ENCODE measurements around the gene TMCO4. TPM values are rescaled to one million over a fixed set of nuclear protein-coding genes. Genes with fewer than 3 reads are reported as not detected.

TMCO4 gene
- total and polyA plus RNA-seq, 12 donors = 23.2 to 55.0 (median 38.1) TPM

GRCh38 chr1:19658186-19658585 lies 141.5 kb downstream of the TMCO4 start:
- Histone ChIP-seq H3K4me3 (no peak overlapping the region), H3K36me3 (replicated peaks in 1 of 2) (no peaks in the 10 kb centered on the region), H3K9me3 (replicated peaks in 1 of 3) (no peaks in the 10 kb centered on the region), H3K27ac (no peak overlapping the region), H3K27me3 (no peaks in the 10 kb centered on the region), H3K4me1 (replicated peaks in 1 of 2) (peaks cover 0 to 5% of the 10 kb centered on the region in 2 donors)
- no peak for DNase-seq
- TF ChIP-seq, protein P1, sequence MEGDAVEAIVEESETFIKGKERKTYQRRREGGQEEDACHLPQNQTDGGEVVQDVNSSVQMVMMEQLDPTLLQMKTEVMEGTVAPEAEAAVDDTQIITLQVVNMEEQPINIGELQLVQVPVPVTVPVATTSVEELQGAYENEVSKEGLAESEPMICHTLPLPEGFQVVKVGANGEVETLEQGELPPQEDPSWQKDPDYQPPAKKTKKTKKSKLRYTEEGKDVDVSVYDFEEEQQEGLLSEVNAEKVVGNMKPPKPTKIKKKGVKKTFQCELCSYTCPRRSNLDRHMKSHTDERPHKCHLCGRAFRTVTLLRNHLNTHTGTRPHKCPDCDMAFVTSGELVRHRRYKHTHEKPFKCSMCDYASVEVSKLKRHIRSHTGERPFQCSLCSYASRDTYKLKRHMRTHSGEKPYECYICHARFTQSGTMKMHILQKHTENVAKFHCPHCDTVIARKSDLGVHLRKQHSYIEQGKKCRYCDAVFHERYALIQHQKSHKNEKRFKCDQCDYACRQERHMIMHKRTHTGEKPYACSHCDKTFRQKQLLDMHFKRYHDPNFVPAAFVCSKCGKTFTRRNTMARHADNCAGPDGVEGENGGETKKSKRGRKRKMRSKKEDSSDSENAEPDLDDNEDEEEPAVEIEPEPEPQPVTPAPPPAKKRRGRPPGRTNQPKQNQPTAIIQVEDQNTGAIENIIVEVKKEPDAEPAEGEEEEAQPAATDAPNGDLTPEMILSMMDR (IDR thresholded peaks at IDR 0.05) = no peak
- TF ChIP-seq POLR2A (IDR thresholded peaks at IDR 0.05) = no peak
- intact Hi-C loops (cut with DNase I) = loop anchor here (10.0 kb wide), 3 partner anchors 143 to 393 kb away; partner anchors contain the start of gene CAPZB (in 1 of the 2)
- 87 to 89% (median 88%) methylated on average over 7 to 13 of the region's 13 CpGs for WGBS, 4 donors

- DNase-seq = no peak
- H3K27me3 ChIP-seq = no peaks in the 10 kb centered on the region
- H3K4me1 ChIP-seq (replicated peaks in 1 of 2) = peaks cover 0 to 5% of the 10 kb centered on the region in 2 donors
- no peak overlapping the region for H3K27ac ChIP-seq
- no peaks in the 10 kb centered on the region for H3K36me3 ChIP-seq (replicated peaks in 1 of 2)
- intact Hi-C loops (cut with DNase I) = loop anchor here (10.0 kb wide), 3 partner anchors 143 to 393 kb away; partner anchors contain the start of gene CAPZB (in 1 of the 2)
- TF ChIP-seq, protein P1 (IDR thresholded peaks at IDR 0.05) = no peak
- TF ChIP-seq POLR2A (IDR thresholded peaks at IDR 0.05) = no peak
- WGBS, 4 donors = 83 to 91% (median 87%) methylated on average over 1 to 10 of the region's 10 CpGs
- no peaks in the 10 kb centered on the region for H3K9me3 ChIP-seq (replicated peaks in 1 of 3)
- no peak overlapping the region for H3K4me3 ChIP-seq
Observed at GRCh38 chr1:19657511-19657910, 142.2 kb downstream of the TMCO4 start.

DNA sequence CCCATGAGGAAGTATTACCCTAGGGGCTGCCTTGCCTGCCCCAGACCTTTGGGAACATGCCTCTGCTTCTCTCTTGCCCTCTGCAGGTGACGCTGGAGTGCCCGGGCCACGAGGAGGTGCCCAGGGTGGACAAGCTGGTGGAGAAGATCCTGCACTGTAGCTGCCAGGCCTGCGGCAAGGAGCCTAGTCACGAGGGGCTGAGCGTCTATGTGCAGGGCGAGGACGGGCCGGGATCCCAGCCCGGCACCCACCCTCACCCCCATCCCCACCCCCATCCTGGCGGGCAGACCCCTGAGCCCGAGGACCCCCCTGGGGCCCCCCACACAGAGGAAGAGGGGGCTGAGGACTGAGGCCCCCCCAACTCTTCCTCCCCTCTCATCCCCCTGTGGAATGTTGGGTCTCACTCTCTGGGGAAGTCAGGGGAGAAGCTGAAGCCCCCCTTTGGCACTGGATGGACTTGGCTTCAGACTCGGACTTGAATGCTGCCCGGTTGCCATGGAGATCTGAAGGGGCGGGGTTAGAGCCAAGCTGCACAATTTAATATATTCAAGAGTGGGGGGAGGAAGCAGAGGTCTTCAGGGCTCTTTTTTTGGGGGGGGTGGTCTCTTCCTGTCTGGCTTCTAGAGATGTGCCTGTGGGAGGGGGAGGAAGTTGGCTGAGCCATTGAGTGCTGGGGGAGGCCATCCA lies 142.8 kb downstream of the TMCO4 start:
- no peak for DNase-seq
- H3K27ac ChIP-seq = no peak overlapping the region

GRCh38 chr1:19656134-19656779 lies 143.5 kb downstream of the TMCO4 start:
- TF ChIP-seq, protein P1 (IDR thresholded peaks at IDR 0.05) = no peak
- Histone ChIP-seq H3K27ac (no peak overlapping the region), H3K27me3 (no peaks in the 10 kb centered on the region), H3K4me1 (replicated peaks in 1 of 2) (peaks cover 0 to 5% of the 10 kb centered on the region in 2 donors), H3K4me3 (no peak overlapping the region), H3K9me3 (replicated peaks in 1 of 3) (no peaks in the 10 kb centered on the region), H3K36me3 (replicated peaks in 1 of 2) (no peaks in the 10 kb centered on the region)
- 75 to 92% (median 86%) methylated on average over 5 to 9 of the region's 9 CpGs for WGBS, 4 donors
- no peak for DNase-seq
- intact Hi-C loops (cut with DNase I) = loop anchor here (10.0 kb wide), 3 partner anchors 141 to 391 kb away; partner anchors contain the start of gene CAPZB (in 1 of the 2)

More for the DNA sequence above, 142.8 kb downstream of the TMCO4 start:
- no peak overlapping the region for H3K4me3 ChIP-seq
- H3K27me3 ChIP-seq = no peaks in the 10 kb centered on the region
- H3K9me3 ChIP-seq (replicated peaks in 1 of 3) = no peaks in the 10 kb centered on the region
- WGBS, 4 donors = 43 to 80% (median 62%) methylated on average over 3 to 15 of the region's 15 CpGs
- intact Hi-C loops (cut with DNase I) = loop anchor here (10.0 kb wide), 3 partner anchors 142 to 392 kb away; partner anchors contain the start of gene CAPZB (in 1 of the 2)
- peaks cover 0 to 5% of the 10 kb centered on the region in 2 donors for H3K4me1 ChIP-seq (replicated peaks in 1 of 2)
- TF ChIP-seq, protein P1 (IDR thresholded peaks at IDR 0.05) = no peak
- no peak for TF ChIP-seq POLR2A (IDR thresholded peaks at IDR 0.05)
- H3K36me3 ChIP-seq (replicated peaks in 1 of 2) = no peaks in the 10 kb centered on the region
